K562 (cell line): ENCODE measurements around the gene TMEM39A. TPM values are rescaled to one million over a fixed set of nuclear protein-coding genes. Genes with fewer than 3 reads are reported as not detected.

ENCODE experiments used
- ATAC-seq: fragments of 200-7000 bp; cut with Tn5 transposase; 3 replicates; pipeline ENCODE4 v1.9.1; 2020; ENCODE audit warnings: moderate library complexity
- BruUV-seq: library from RNA; stranded (reverse); fragments of 400-500 nt; replicated peaks from 2 replicates; lab custom pipeline; 2021; lab: Mats Ljungman, UMichigan
- CTCF ChIA-PET: fragments of 300-600 bp; formaldehyde crosslinking; extraction: SDS; loops from one replicate; lab custom pipeline; 2021; ENCODE audit warnings: low intra/inter-chr PET ratio; lab: Yijun Ruan, JAX
- POLR2A ChIA-PET: fragments of 300-600, 350-650 bp; sonication (Branson Sonifier 250); formaldehyde crosslinking; extraction: SDS; loops from one replicate; lab custom pipeline; 2021; ENCODE audit warnings: antibody characterized with exemption, inconsistent platforms; lab: Yijun Ruan, JAX
- DNase-seq, 4 experiments: peaks; one replicate each; pipeline versions ENCODE4 v3.0.0 to v3.0.0-alpha.2; 2011 to 2018; ENCODE audit warnings: low spot score in 3 of 4, mixed read lengths in 3 of 4; ENCODE audit errors: extremely low read depth in 1 of 4
- FAIRE-seq: peaks from 2 replicates; lab custom pipeline; 2011; peaks lifted over from hg19 to GRCh38; lab: Jason Lieb, UNC
- H2AFZ ChIP-seq: 2 replicates; pipeline ENCODE4 v1.6.0; 2011; ENCODE audit warnings: low read depth, low read length, control low read depth, inconsistent platforms
- H3K27ac ChIP-seq: fragments of 200-600 bp; 3 replicates; pipeline ENCODE4 v1.8.0; 2011; ENCODE audit warnings: low read depth, mild to moderate bottlenecking, control low read depth, inconsistent platforms, low read length, moderate library complexity, mixed read lengths; ENCODE audit errors: extremely low read depth
- H3K27me3 ChIP-seq, 2 experiments: fragments of 300-600 bp in 1 of 2; 2 replicates in 1 of 2; 3 replicates in 1 of 2; pipeline versions ENCODE4 v1.6.0 to v1.8.0; 2011; ENCODE audit warnings: inconsistent platforms in 2 of 2, low read length in 2 of 2, mild to moderate bottlenecking in 1 of 2, mixed read lengths in 1 of 2, moderate library complexity in 1 of 2; ENCODE audit not compliant: control insufficient read depth in 2 of 2, insufficient read depth in 2 of 2
- H3K36me3 ChIP-seq: fragments of 300-600 bp; 3 replicates; pipeline ENCODE4 v1.8.0; 2011; ENCODE audit warnings: mild to moderate bottlenecking, low read length, inconsistent platforms; ENCODE audit not compliant: control insufficient read depth, insufficient read depth
- H3K4me1 ChIP-seq, 2 experiments: fragments of 200-600 bp in 1 of 2; replicated peaks in 1 of 2; 2 replicates in 1 of 2; 3 replicates in 1 of 2; pipeline versions ENCODE4 v1.5.1 to v1.8.0; 2011; ENCODE audit warnings: inconsistent platforms in 2 of 2, low read length in 2 of 2, mild to moderate bottlenecking in 1 of 2, mixed read lengths in 1 of 2, moderate library complexity in 1 of 2; ENCODE audit not compliant: control insufficient read depth in 2 of 2, insufficient read depth in 2 of 2
- H3K4me2 ChIP-seq: 2 replicates; pipeline ENCODE4 v1.6.1; 2011; ENCODE audit warnings: low read length, control low read depth, inconsistent platforms, mixed read lengths; ENCODE audit not compliant: insufficient read depth
- H3K4me3 ChIP-seq: fragments of 200-600 bp; sonication (generic), shearing (Covaris generic); 2 replicates; pipeline ENCODE4 v1.5.1; 2016; ENCODE audit warnings: control low read depth, inconsistent platforms
- H3K79me2 ChIP-seq: fragments of 200-600 bp; 3 replicates; pipeline ENCODE4 v1.8.0; 2011; ENCODE audit warnings: low read length, inconsistent platforms; ENCODE audit not compliant: control insufficient read depth, insufficient read depth
- H3K9ac ChIP-seq, 2 experiments: 2 replicates each; pipeline versions ENCODE4 v1.6.0 to v1.6.1; 2011; ENCODE audit warnings: low read depth in 2 of 2, low read length in 2 of 2, control low read depth in 1 of 2, inconsistent platforms in 1 of 2, mild to moderate bottlenecking in 1 of 2, mixed read lengths in 1 of 2; ENCODE audit not compliant: insufficient read depth in 1 of 2
- H3K9me1 ChIP-seq: one replicate; pipeline ENCODE4 v1.6.0; 2011; ENCODE audit warnings: inconsistent platforms, mild to moderate bottlenecking, low read length, moderate library complexity; ENCODE audit not compliant: control insufficient read depth, insufficient read depth
- H3K9me3 ChIP-seq: replicated peaks from 2 replicates; pipeline ENCODE4 v1.5.1; 2011; ENCODE audit warnings: low read depth, low read length, inconsistent platforms; ENCODE audit not compliant: control insufficient read depth, insufficient read depth
- H4K20me1 ChIP-seq: replicated peaks from 2 replicates; pipeline ENCODE4 v1.6.1; 2011; ENCODE audit warnings: low read length, inconsistent platforms, mixed read lengths; ENCODE audit not compliant: control insufficient read depth, insufficient read depth
- CSDE1 ChIP-seq, 2 experiments: fragments of 450-650 bp; IDR thresholded peaks; 2 replicates each; pipeline ENCODE4 v1.6.1; 2016; ENCODE audit warnings: mild to moderate bottlenecking in 1 of 2
- EP300 ChIP-seq: IDR thresholded peaks from 2 replicates; pipeline ENCODE4 v1.6.1; 2012; ENCODE audit warnings: low read length, improper control_type of control experiment
- GABPA ChIP-seq: fragments of 200-800 bp; sonication (Bioruptor generic); conservative IDR thresholded peaks from 2 replicates; pipeline ENCODE4 v1.6.1; 2016; ENCODE audit warnings: low read depth, missing genetic modification characterization, missing compliant biosample characterization
- MAZ ChIP-seq, 2 experiments: fragments of 450-650 bp in 1 of 2; sonication (generic) in 1 of 2; formaldehyde crosslinking; IDR thresholded peaks in 1 of 2; conservative IDR thresholded peaks in 1 of 2; 2 replicates each; pipeline versions ENCODE4 v1.4.0 to v1.5.0; 2020; ENCODE audit warnings: mild to moderate bottlenecking in 1 of 2, missing genetic modification reagents in 1 of 2
- NR2C1 ChIP-seq, 2 experiments: fragments of 450-650 bp; IDR thresholded peaks; 2 replicates each; pipeline ENCODE4 v1.6.1; 2017; ENCODE audit warnings: mild to moderate bottlenecking in 2 of 2, antibody characterized with exemption in 1 of 2, inconsistent platforms in 1 of 2, missing compliant biosample characterization in 1 of 2, missing genetic modification characterization in 1 of 2
- PBX2 ChIP-seq, 2 experiments: IDR thresholded peaks in 1 of 2; conservative IDR thresholded peaks in 1 of 2; 2 replicates each; pipeline ENCODE4 v1.6.1; 2016; ENCODE audit warnings: low read depth in 2 of 2, mild to moderate bottlenecking in 1 of 2, missing compliant biosample characterization in 1 of 2, missing genetic modification characterization in 1 of 2, moderate library complexity in 1 of 2
- USF1 ChIP-seq: sonication (generic); formaldehyde crosslinking; IDR thresholded peaks from 2 replicates; pipeline ENCODE4 v1.9.0; 2022; ENCODE audit warnings: mild to moderate bottlenecking, missing genetic modification reagents
- ZNF431 ChIP-seq: sonication (generic); formaldehyde crosslinking; IDR thresholded peaks from 2 replicates; pipeline ENCODE4 v1.8.0; 2022; ENCODE audit warnings: mild to moderate bottlenecking, missing genetic modification reagents
- WGBS: fragments of 100-300 bp; shearing (Covaris generic); methylation state at CpG from one replicate; pipeline ENCODE4 v1.1.6; 2016; ENCODE audit warnings: low coverage, mixed read lengths; ENCODE audit not compliant: insufficient coverage; ENCODE audit errors: missing lambda C conversion rate; 5-methylcytosine and 5-hydroxymethylcytosine counted together
- in situ Hi-C: fragments of 300-500 bp; cut with MboI; formaldehyde crosslinking; loops from 4 replicates; pipeline ENCODE4 v1.15.0; 2018; ENCODE audit warnings: inconsistent platforms, mixed read lengths
- intact Hi-C: fragments of 100-400 bp; cut with micrococcal nuclease; formaldehyde crosslinking; loops from 2 replicates; pipeline ENCODE4 v1.14.2; 2022
- polyA plus RNA-seq, 8 experiments: library from polyadenylated mRNA; depleted of rRNA in 4 of 8; stranded (reverse) in 5 of 8; unstranded in 3 of 8; fragments of >200 nt; fragmentation: Nextera tagmentation in 2 of 8; fragmentation: Illumina TruSeq in 1 of 8; extraction: Ambion mirVana in 2 of 8; extraction: Trizol in 1 of 8; gene quantifications; 2 replicates each; pipeline versions ENCODE4 v1.2.1 to v1.2.3, GENCODE V29; 2011 to 2014; ENCODE audit warnings: inconsistent platforms in 1 of 8, missing spikeins in 1 of 8
- total RNA-seq, 7 experiments: library from RNA; depleted of rRNA in 6 of 7; stranded (reverse); fragments of >200 nt in 6 of 7; fragmentation: Illumina TruSeq in 2 of 7; extraction: Trizol in 2 of 7; gene quantifications; 2 replicates each; pipeline versions ENCODE4 v1.2.1 to v1.2.3, GENCODE V29; 2011 to 2021; ENCODE audit warnings: low replicate concordance in 1 of 7
- TF ChIP-seq, protein P1 (sequence below): fragments of 450-650 bp; IDR thresholded peaks from 2 replicates; pipeline ENCODE4 v1.6.1; 2017; ENCODE audit warnings: mild to moderate bottlenecking, moderate library complexity
- TF ChIP-seq, protein P2 (sequence below): sonication (generic); formaldehyde crosslinking; IDR thresholded peaks from 2 replicates; pipeline ENCODE4 v1.8.0; 2022; ENCODE audit warnings: mild to moderate bottlenecking, low read depth, missing genetic modification reagents

Gene TMEM39A
- total and polyA plus RNA-seq, 9 of the 15 experiments (the other 6 are each of a cell fraction or from before 2014, with no cell fraction given), result 12.0 to 41.5 (median 15.4) TPM

DNA sequence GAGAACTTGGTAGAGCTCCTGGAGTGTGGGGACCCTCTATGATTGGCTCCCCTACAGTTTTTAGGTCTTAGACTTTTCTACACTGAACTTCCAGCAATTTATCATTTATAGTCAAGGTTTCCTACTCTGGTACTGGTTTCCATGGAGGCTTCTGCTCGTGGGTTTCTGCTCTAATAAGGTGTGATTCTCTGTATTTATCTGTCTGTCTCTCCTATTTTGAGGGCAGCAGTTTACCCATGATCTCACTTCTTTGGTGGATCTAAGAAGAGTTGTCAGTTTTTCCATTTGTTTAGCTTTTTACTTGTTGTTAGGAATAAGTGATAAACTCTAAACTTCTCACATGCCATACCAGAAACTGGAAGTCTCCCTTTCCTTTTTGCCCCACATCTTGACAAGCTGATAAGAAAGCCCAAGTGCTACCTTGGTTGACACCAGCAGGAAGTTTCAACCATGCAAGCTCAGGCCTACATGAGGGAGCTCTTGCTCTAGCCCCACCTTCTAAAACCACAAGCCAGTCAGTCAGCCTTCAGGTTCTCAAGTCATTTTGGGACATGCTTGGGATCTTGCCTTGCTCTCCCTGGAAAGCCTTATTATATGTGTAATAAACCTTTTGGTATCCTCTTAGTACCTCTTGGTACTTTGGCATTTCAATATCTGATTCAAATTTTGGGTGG, 44.9 kb upstream of the TMEM39A start:
- Histone ChIP-seq H4K20me1 (no peaks in the 10 kb centered on the region), H3K4me3 (no peak overlapping the region), H3K79me2 (peaks cover 35% of the 10 kb centered on the region), H3K9me3 (no peaks in the 10 kb centered on the region), H2AFZ (no peak overlapping the region), H3K9ac (peak overlapping the region in 1 of 2 experiments; percentile 37; a peak in 1 of 4 replicates), H3K4me1 (peaks cover 0 to 19% of the 10 kb centered on the region in 2 experiments; a peak in 3 of 5 replicates), H3K27me3 (no peaks in the 10 kb centered on the region), H3K27ac (peak overlapping the region; percentile 56), H3K9me1 (no peaks in the 10 kb centered on the region), H3K4me2 (no peak overlapping the region), H3K36me3 (peaks cover 73% of the 10 kb centered on the region)
- FAIRE-seq (peak; percentile 95), ATAC-seq (peak; percentile 92), DNase-seq (peak in 3 of 4 experiments; percentile 7 to 71 (median 57))
- ChIA-PET POLR2A (interaction anchor here (0.9 to 1.4 kb wide), 4 partner anchors 8 to 23 kb away, joined by 3 to 12 read pairs (median 6); partner anchors contain the start of gene TIMMDC1), CTCF (no interaction called here)
- WGBS, result 33% methylated on average over 1 of the region's 1 CpG
- intact Hi-C loops (no loop called here), in situ Hi-C loops (no loop called here)
- BruUV-seq, result no TSS peak
- TF ChIP-seq USF1 (CRISPR knock-in tag) (no peak), MAZ (CRISPR knock-in tag; conservative IDR thresholded peaks at IDR 0.05 in 1 of 2, IDR thresholded peaks at IDR 0.05 in 1 of 2) (peak in 1 of 2 experiments; percentile 36; a peak in 1 of 4 replicates), ZNF431 (CRISPR knock-in tag) (peak; percentile 67; the same call in 1 of the 2 replicates), PBX2 (CRISPR knock-in tag; IDR thresholded peaks at IDR 0.05; ENCODE audit: low read depth) (no peak), PBX2 (tag; conservative IDR thresholded peaks at IDR 0.05; ENCODE audit: low read depth) (0 out of 2 replicates have a peak, but pooled peaks have one; percentile 19), CSDE1 (IDR thresholded peaks at IDR 0.05) (no peak), EP300 (peak; percentile 47; the same call in 1 of the 2 replicates), NR2C1 (IDR thresholded peaks at IDR 0.05) (no peak), NR2C1 (tag; IDR thresholded peaks at IDR 0.05) (0 out of 2 replicates have a peak, but pooled peaks have one; percentile 8), GABPA (tag) (peak; percentile 29; the same call in 1 of the 2 replicates)
- TF ChIP-seq, protein P1, sequence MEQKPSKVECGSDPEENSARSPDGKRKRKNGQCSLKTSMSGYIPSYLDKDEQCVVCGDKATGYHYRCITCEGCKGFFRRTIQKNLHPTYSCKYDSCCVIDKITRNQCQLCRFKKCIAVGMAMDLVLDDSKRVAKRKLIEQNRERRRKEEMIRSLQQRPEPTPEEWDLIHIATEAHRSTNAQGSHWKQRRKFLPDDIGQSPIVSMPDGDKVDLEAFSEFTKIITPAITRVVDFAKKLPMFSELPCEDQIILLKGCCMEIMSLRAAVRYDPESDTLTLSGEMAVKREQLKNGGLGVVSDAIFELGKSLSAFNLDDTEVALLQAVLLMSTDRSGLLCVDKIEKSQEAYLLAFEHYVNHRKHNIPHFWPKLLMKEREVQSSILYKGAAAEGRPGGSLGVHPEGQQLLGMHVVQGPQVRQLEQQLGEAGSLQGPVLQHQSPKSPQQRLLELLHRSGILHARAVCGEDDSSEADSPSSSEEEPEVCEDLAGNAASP, result 0 out of 2 replicates have a peak, but pooled peaks have one; percentile 15
- TF ChIP-seq, protein P2, sequence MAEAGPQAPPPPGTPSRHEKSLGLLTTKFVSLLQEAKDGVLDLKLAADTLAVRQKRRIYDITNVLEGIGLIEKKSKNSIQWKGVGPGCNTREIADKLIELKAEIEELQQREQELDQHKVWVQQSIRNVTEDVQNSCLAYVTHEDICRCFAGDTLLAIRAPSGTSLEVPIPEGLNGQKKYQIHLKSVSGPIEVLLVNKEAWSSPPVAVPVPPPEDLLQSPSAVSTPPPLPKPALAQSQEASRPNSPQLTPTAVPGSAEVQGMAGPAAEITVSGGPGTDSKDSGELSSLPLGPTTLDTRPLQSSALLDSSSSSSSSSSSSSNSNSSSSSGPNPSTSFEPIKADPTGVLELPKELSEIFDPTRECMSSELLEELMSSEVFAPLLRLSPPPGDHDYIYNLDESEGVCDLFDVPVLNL (CRISPR knock-in tag), result no peak
